A673 (cell line): Measurements from ENCODE around the gene TMEM255A. TPM values are rescaled to one million over a fixed set of nuclear protein-coding genes. Genes with fewer than 3 reads are reported as not detected.

Experiments
- BruUV-seq: library from RNA; stranded (reverse); fragments of 400-500 nt; replicated peaks from 2 replicates; lab custom pipeline; 2021; lab: Mats Ljungman, UMichigan
- CTCF ChIA-PET: fragments of 300-600 bp; sonication (Branson Sonifier 250); formaldehyde crosslinking; loops from one replicate; lab custom pipeline; 2022; ENCODE audit warnings: antibody characterized with exemption; lab: Charles Lee
- POLR2A ChIA-PET: fragments of 300-600 bp; sonication (Branson Sonifier 250); formaldehyde crosslinking; loops from one replicate; lab custom pipeline; 2022; ENCODE audit warnings: antibody characterized with exemption; ENCODE audit not compliant: low non-redundant PET; lab: Charles Lee
- DNase-seq: peaks from one replicate; pipeline ENCODE4 v3.0.0-alpha.2; 2015; ENCODE audit warnings: low spot score
- H3K27ac ChIP-seq: fragments of 200-600 bp; sonication (generic); 2 replicates; pipeline ENCODE4 v1.5.1; 2016; ENCODE audit warnings: mixed run types, low read depth, mild to moderate bottlenecking, mixed read lengths, antibody characterized with exemption, low read length; ENCODE audit not compliant: poor library complexity, severe bottlenecking
- H3K27me3 ChIP-seq: fragments of 200-600 bp; sonication (generic); replicated peaks from 2 replicates; pipeline ENCODE4 v1.6.1; 2017; ENCODE audit warnings: mixed run types, low read depth, mild to moderate bottlenecking, mixed read lengths, antibody characterized with exemption, low read length; ENCODE audit not compliant: insufficient read depth, poor library complexity
- H3K36me3 ChIP-seq: fragments of 200-600 bp; sonication (generic); 2 replicates; pipeline ENCODE4 v1.6.1; 2016; ENCODE audit warnings: mixed run types, mild to moderate bottlenecking, mixed read lengths, antibody characterized with exemption, low read length; ENCODE audit not compliant: insufficient read depth, poor library complexity, severe bottlenecking
- H3K4me1 ChIP-seq: fragments of 200-600 bp; sonication (generic); 2 replicates; pipeline ENCODE4 v1.6.1; 2017; ENCODE audit warnings: mixed run types, mild to moderate bottlenecking, mixed read lengths, antibody characterized with exemption, low read length; ENCODE audit not compliant: insufficient read depth, poor library complexity, severe bottlenecking
- H3K4me3 ChIP-seq: fragments of 200-600 bp; sonication (generic); 2 replicates; pipeline ENCODE4 v1.5.1; 2016; ENCODE audit warnings: low read depth, mixed run types, mild to moderate bottlenecking, mixed read lengths, low read length; ENCODE audit not compliant: poor library complexity, severe bottlenecking
- H3K9me3 ChIP-seq: fragments of 200-600 bp; sonication (generic); 2 replicates; pipeline ENCODE4 v1.6.1; 2016; ENCODE audit warnings: mixed run types, low read depth, mild to moderate bottlenecking, mixed read lengths, antibody characterized with exemption, low read length; ENCODE audit not compliant: poor library complexity, severe bottlenecking
- EZH2 ChIP-seq: fragments of 200-600 bp; sonication (generic); IDR thresholded peaks from 2 replicates; pipeline ENCODE4 v1.6.1; 2017; ENCODE audit warnings: borderline replicate concordance, low read depth, mild to moderate bottlenecking, mixed read lengths, antibody characterized with exemption, low read length; ENCODE audit not compliant: poor library complexity, severe bottlenecking
- intact Hi-C: fragments of 100-400 bp; cut with micrococcal nuclease; formaldehyde crosslinking; loops from one replicate; pipeline ENCODE4 v1.10.0; 2022; ENCODE audit not compliant: unreplicated experiment
- total RNA-seq: library from RNA; stranded (reverse); gene quantifications from 2 replicates; pipeline ENCODE4 v1.2.3, GENCODE V29; 2021
- TF ChIP-seq, protein P1 (sequence below): fragments of 300-800, 200-600 bp; sonication (generic); conservative IDR thresholded peaks from 2 replicates; pipeline ENCODE4 v1.5.1; 2017; ENCODE audit warnings: low read depth, mild to moderate bottlenecking, antibody characterized with exemption, low read length, moderate library complexity, mixed read lengths

The TMEM255A gene
- total RNA-seq, 1 experiment from 2014 or later: 0.56 TPM

DNA sequence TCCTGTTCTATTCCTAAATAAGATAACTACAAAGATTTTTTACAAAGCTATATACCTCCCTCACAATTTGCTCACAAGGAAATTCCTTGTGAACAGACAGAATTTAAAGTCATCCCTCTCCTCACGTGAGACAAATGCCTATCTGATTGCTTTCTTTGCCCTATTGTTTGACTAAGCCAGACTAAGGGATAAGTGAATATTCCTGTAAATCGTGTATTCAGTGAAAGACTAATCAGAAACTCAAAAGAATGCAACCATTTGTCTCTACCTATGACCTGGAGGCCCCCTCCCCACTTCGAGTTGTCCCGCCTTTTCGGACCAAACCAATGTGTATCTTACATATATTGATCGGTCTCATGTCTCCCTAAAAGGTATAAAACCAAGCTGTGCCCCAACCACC, 76.0 kb downstream of the TMEM255A start:
- intact Hi-C loops: no loop called here
- POLR2A ChIA-PET: no interaction called here
- Histone ChIP-seq H3K27ac (no peak overlapping the region), H3K9me3 (peaks cover 10% of the 10 kb centered on the region), H3K27me3 (no peaks in the 10 kb centered on the region), H3K4me1 (no peaks in the 10 kb centered on the region), H3K36me3 (no peaks in the 10 kb centered on the region), H3K4me3 (no peak overlapping the region)
- CTCF ChIA-PET: no interaction called here
- TF ChIP-seq, protein P1, sequence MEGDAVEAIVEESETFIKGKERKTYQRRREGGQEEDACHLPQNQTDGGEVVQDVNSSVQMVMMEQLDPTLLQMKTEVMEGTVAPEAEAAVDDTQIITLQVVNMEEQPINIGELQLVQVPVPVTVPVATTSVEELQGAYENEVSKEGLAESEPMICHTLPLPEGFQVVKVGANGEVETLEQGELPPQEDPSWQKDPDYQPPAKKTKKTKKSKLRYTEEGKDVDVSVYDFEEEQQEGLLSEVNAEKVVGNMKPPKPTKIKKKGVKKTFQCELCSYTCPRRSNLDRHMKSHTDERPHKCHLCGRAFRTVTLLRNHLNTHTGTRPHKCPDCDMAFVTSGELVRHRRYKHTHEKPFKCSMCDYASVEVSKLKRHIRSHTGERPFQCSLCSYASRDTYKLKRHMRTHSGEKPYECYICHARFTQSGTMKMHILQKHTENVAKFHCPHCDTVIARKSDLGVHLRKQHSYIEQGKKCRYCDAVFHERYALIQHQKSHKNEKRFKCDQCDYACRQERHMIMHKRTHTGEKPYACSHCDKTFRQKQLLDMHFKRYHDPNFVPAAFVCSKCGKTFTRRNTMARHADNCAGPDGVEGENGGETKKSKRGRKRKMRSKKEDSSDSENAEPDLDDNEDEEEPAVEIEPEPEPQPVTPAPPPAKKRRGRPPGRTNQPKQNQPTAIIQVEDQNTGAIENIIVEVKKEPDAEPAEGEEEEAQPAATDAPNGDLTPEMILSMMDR: no peak
- no peak for TF ChIP-seq EZH2
- no TSS peak for BruUV-seq
- DNase-seq: no peak

DNA sequence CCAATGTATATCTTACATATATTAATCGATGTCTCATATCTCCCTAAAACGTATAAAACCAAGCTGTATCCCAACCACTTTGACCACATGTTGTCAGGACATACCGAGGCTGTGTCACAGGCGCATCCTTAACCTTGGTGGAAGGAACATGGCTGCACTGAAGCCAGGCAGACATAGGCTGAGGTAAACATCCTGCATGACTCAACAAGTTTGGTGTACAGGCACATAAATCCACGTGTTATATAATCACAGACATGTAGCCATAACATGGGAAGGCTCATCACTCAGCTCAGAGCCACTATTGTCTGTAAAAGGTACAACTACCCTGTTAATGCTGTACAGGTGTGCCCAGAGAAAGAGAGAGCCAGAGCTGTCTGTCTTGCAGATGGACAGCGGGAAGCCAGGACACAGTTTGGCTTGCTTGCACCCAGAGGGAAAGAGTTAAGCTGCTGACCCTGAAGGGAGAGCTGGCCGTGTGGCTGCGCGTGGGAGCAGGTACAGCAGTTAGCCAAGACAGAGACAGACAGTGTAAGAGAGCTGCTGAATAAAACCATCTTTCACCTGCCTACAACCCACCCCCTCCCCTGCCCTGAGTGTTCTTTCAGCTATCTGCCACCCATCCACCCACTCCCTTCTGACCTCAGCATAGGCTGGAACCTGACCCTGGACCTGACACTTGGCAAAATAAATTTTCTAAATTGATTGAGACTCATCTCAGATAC, 82.9 kb downstream of the TMEM255A start:
- intact Hi-C loops: no loop called here
- Histone ChIP-seq H3K27ac (no peak overlapping the region), H3K4me3 (no peak overlapping the region), H3K9me3 (peaks cover 11% of the 10 kb centered on the region), H3K36me3 (no peaks in the 10 kb centered on the region), H3K4me1 (no peaks in the 10 kb centered on the region), H3K27me3 (no peaks in the 10 kb centered on the region)
- DNase-seq: no peak
- ChIA-PET CTCF (no interaction called here), POLR2A (no interaction called here)
- BruUV-seq: no TSS peak
- TF ChIP-seq, protein P1: no peak
- no peak for TF ChIP-seq EZH2

DNA sequence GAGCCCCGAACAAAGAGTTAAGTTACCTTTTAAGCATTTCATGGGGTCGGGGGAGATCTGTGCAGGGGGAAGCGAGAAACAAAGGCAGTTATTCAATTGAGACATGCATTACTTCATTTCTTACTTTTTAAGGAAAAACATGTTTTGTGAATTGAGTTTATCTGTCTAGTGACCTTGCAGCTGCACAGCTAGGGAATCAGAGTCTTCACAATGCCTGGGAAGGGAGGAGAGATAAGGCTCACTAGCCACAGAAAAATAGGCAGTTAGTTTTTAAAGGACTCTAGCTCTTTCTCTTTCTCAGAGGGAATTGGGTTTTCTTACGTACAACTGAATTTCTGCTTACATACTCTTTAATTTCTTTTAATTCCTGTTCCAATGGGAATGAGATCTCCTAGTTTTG, 86.9 kb downstream of the TMEM255A start:
- POLR2A ChIA-PET: no interaction called here
- no peak for DNase-seq
- no peak for TF ChIP-seq EZH2
- TF ChIP-seq, protein P1: no peak
- Histone ChIP-seq H3K9me3 (no peaks in the 10 kb centered on the region), H3K36me3 (no peaks in the 10 kb centered on the region), H3K27ac (no peak overlapping the region), H3K4me3 (no peak overlapping the region), H3K4me1 (no peaks in the 10 kb centered on the region), H3K27me3 (no peaks in the 10 kb centered on the region)
- CTCF ChIA-PET: no interaction called here
- no TSS peak for BruUV-seq
- intact Hi-C loops: no loop called here
